ENCODE measurements around the gene CYBA.

DNA sequence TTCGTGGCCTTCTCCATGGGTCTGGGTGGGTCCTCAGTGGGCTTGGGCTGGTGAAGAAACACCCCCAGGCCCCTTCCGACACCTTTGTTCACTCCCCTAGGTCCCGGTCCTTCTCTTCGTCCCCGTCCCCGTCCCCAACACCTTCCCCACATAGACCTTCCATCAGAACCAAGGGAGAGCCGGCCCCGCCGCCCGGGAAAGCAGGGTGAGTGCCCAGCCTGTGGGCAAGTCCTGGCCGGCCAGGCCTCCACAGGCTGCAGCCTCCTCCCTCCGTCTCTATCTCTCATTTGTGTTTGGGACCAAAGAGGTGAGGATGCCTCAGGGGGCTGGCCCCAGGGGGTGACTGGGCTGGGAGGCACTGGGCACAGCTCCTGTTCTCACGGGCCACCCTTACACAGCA, 27.0 kb downstream of the CYBA start:
- TF ChIP-seq, protein P1, sequence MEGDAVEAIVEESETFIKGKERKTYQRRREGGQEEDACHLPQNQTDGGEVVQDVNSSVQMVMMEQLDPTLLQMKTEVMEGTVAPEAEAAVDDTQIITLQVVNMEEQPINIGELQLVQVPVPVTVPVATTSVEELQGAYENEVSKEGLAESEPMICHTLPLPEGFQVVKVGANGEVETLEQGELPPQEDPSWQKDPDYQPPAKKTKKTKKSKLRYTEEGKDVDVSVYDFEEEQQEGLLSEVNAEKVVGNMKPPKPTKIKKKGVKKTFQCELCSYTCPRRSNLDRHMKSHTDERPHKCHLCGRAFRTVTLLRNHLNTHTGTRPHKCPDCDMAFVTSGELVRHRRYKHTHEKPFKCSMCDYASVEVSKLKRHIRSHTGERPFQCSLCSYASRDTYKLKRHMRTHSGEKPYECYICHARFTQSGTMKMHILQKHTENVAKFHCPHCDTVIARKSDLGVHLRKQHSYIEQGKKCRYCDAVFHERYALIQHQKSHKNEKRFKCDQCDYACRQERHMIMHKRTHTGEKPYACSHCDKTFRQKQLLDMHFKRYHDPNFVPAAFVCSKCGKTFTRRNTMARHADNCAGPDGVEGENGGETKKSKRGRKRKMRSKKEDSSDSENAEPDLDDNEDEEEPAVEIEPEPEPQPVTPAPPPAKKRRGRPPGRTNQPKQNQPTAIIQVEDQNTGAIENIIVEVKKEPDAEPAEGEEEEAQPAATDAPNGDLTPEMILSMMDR (IDR thresholded peaks at IDR 0.05), result no peak
- no peak for TF ChIP-seq POLR2A (IDR thresholded peaks at IDR 0.05)
